Activated CD4-positive, alpha-beta T cell treated with anti-CD3 and anti-CD28 coated beads, Interleukin-2, amount 10 ng/mL, durations not matched to agents 24 days and 14 days (primary cell): Measurements from ENCODE around the gene VAMP2. TPM values are rescaled to one million over a fixed set of nuclear protein-coding genes. Genes with fewer than 3 reads are reported as not detected.
"Not testable (repeated sequence)": the region's sequence is repeated elsewhere in the genome, so short reads cannot be mapped to it uniquely, and the experiment has no call there.

Experiments used
- DNase-seq: peaks from one replicate; pipeline ENCODE4 v3.0.0; 2022
- H3K27ac Mint-ChIP-seq: one replicate; pipeline ENCODE4 v1.8.0; 2022; ENCODE audit warnings: mild to moderate bottlenecking, mixed read lengths
- H3K27me3 Mint-ChIP-seq: one replicate; pipeline ENCODE4 v1.8.0; 2022; ENCODE audit warnings: mixed read lengths
- H3K36me3 Mint-ChIP-seq: one replicate; pipeline ENCODE4 v1.8.0; 2022; ENCODE audit warnings: low read depth, mild to moderate bottlenecking, mixed read lengths
- H3K4me1 Mint-ChIP-seq: one replicate; pipeline ENCODE4 v1.8.0; 2021; ENCODE audit warnings: mixed read lengths
- H3K4me3 Mint-ChIP-seq: one replicate; pipeline ENCODE4 v1.8.0; 2022; ENCODE audit warnings: mild to moderate bottlenecking, moderate library complexity, mixed read lengths
- H3K9me3 Mint-ChIP-seq: one replicate; pipeline ENCODE4 v1.8.0; 2021; ENCODE audit warnings: mixed read lengths
- intact Hi-C: fragments of 100-400 bp; cut with micrococcal nuclease; formaldehyde crosslinking; loops from one replicate; pipeline ENCODE4 v1.15.1; 2023
- total RNA-seq: library from RNA; stranded (reverse); gene quantifications from 2 replicates; pipeline ENCODE4 v1.2.3, GENCODE V29; 2022

The VAMP2 gene
- total RNA-seq, 1 donor from 2014 or later: 49.6 TPM

GRCh38 chr17:8187517-8188262, 24.9 kb upstream of the VAMP2 start:
- peaks cover 6% of the 10 kb centered on the region for H3K27me3 Mint-ChIP-seq
- peaks cover 19% of the 10 kb centered on the region for H3K4me1 Mint-ChIP-seq
- no peak overlapping the region for H3K4me3 Mint-ChIP-seq
- no peaks in the 10 kb centered on the region for H3K9me3 Mint-ChIP-seq
- H3K27ac Mint-ChIP-seq: no peak overlapping the region
- no peaks in the 10 kb centered on the region for H3K36me3 Mint-ChIP-seq
- intact Hi-C loops: loop anchor here (1.0 to 10.0 kb wide), 7 partner anchors 13 to 343 kb away; no protein-coding TSS in a partner anchor
- peak; percentile 97 for DNase-seq

- peak; percentile 97 for DNase-seq
- Mint-ChIP-seq H3K27ac (no peak overlapping the region), H3K4me1 (peaks cover 21% of the 10 kb centered on the region), H3K27me3 (peaks cover 9% of the 10 kb centered on the region), H3K36me3 (no peaks in the 10 kb centered on the region), H3K9me3 (no peaks in the 10 kb centered on the region), H3K4me3 (no peak overlapping the region)
- intact Hi-C loops: loop anchor here (1.0 to 10.0 kb wide), 9 partner anchors 14 to 342 kb away; no protein-coding TSS in a partner anchor
These were observed 24.2 kb upstream of the VAMP2 start for GRCh38 chr17:8186787-8187516.

GRCh38 chr17:8186446-8186786, 23.7 kb upstream of the VAMP2 start:
- no peak overlapping the region for H3K27ac Mint-ChIP-seq
- DNase-seq: no peak
- H3K4me1 Mint-ChIP-seq: peaks cover 22% of the 10 kb centered on the region
- peaks cover 10% of the 10 kb centered on the region for H3K27me3 Mint-ChIP-seq
- intact Hi-C loops: loop anchor here (1.0 to 10.0 kb wide), 5 partner anchors 14 to 342 kb away; no protein-coding TSS in a partner anchor
- H3K9me3 Mint-ChIP-seq: no peaks in the 10 kb centered on the region
- H3K4me3 Mint-ChIP-seq: no peak overlapping the region
- H3K36me3 Mint-ChIP-seq: no peaks in the 10 kb centered on the region

GRCh38 chr17:8185582-8186445, 23.1 kb upstream of the VAMP2 start:
- Mint-ChIP-seq H3K4me3 (no peak overlapping the region), H3K36me3 (no peaks in the 10 kb centered on the region), H3K9me3 (no peaks in the 10 kb centered on the region), H3K27ac (no peak overlapping the region), H3K4me1 (peaks cover 20% of the 10 kb centered on the region), H3K27me3 (peaks cover 10% of the 10 kb centered on the region)
- intact Hi-C loops: loop anchor here (1.0 to 10.0 kb wide), 5 partner anchors 15 to 341 kb away; no protein-coding TSS in a partner anchor
- DNase-seq: peak; percentile 97

GRCh38 chr17:8176998-8177731, 14.4 kb upstream of the VAMP2 start:
- Mint-ChIP-seq H3K4me1 (peaks cover 41% of the 10 kb centered on the region), H3K9me3 (no peaks in the 10 kb centered on the region), H3K27ac (peak overlapping the region; percentile 61), H3K4me3 (peak overlapping the region; percentile 98), H3K36me3 (no peaks in the 10 kb centered on the region), H3K27me3 (peaks cover 3% of the 10 kb centered on the region)
- intact Hi-C loops: no loop called here
- DNase-seq: peak; percentile 60

- Mint-ChIP-seq H3K27me3 (no peaks in the 10 kb centered on the region), H3K36me3 (no peaks in the 10 kb centered on the region), H3K4me3 (peak within 1 kb of the TSS; percentile 98), H3K4me1 (peaks cover 38% of the 10 kb centered on the region), H3K27ac (peak within 1 kb of the TSS; percentile 94), H3K9me3 (no peaks in the 10 kb centered on the region)
- intact Hi-C loops: no loop called here
- peak; percentile 97 for DNase-seq
These were observed 13.6 kb upstream of the VAMP2 start, which contains the start of gene TMEM107 for GRCh38 chr17:8176197-8176940. Gene TMEM107, minus strand, starts transcription at chr17:8176380. Its CDS starts 94 bp downstream, at chr17:8176286.

- Mint-ChIP-seq H3K4me3 (peak overlapping the region; percentile 98), H3K27ac (peak overlapping the region; percentile 94), H3K4me1 (peaks cover 38% of the 10 kb centered on the region), H3K27me3 (no peaks in the 10 kb centered on the region), H3K9me3 (no peaks in the 10 kb centered on the region), H3K36me3 (no peaks in the 10 kb centered on the region)
- intact Hi-C loops: no loop called here
- no peak for DNase-seq
These were observed 13.0 kb upstream of the VAMP2 start for GRCh38 chr17:8175795-8176196.

- H3K27ac Mint-ChIP-seq: peak overlapping the region; percentile 99
- H3K4me3 Mint-ChIP-seq: peak overlapping the region; percentile 98
- intact Hi-C loops: loop anchor here (1.0 to 5.0 kb wide), 6 partner anchors 10 to 73 kb away; partner anchors contain the start of genes CTC1 and PFAS
- H3K4me1 Mint-ChIP-seq: peaks cover 38% of the 10 kb centered on the region
- H3K36me3 Mint-ChIP-seq: no peaks in the 10 kb centered on the region
- H3K27me3 Mint-ChIP-seq: no peaks in the 10 kb centered on the region
- peak; percentile 73 for DNase-seq
- H3K9me3 Mint-ChIP-seq: no peaks in the 10 kb centered on the region
These were observed 11.1 kb upstream of the VAMP2 start for GRCh38 chr17:8173871-8174322.

- H3K9me3 Mint-ChIP-seq: no peaks in the 10 kb centered on the region
- no peaks in the 10 kb centered on the region for H3K27me3 Mint-ChIP-seq
- peak overlapping the region; percentile 98 for H3K4me3 Mint-ChIP-seq
- DNase-seq: peak; percentile 93
- no peaks in the 10 kb centered on the region for H3K36me3 Mint-ChIP-seq
- H3K4me1 Mint-ChIP-seq: peaks cover 38% of the 10 kb centered on the region
- intact Hi-C loops: loop anchor here (1.0 to 5.0 kb wide), 6 partner anchors 9 to 74 kb away; partner anchors contain the start of genes CTC1 and PFAS
- H3K27ac Mint-ChIP-seq: peak overlapping the region; percentile 99
These were observed 10.5 kb upstream of the VAMP2 start for GRCh38 chr17:8173056-8173870.

- not testable (repeated sequence) for H3K27me3 Mint-ChIP-seq, H3K36me3 Mint-ChIP-seq, H3K27ac Mint-ChIP-seq, H3K9me3 Mint-ChIP-seq, H3K4me3 Mint-ChIP-seq, DNase-seq
- peaks cover 28% of the 10 kb centered on the region for H3K4me1 Mint-ChIP-seq
- intact Hi-C loops: loop anchor here (5.0 kb wide), 1 partner anchor 77 kb away; the partner anchor contains the start of genes CTC1 and PFAS
These were observed 7.4 kb upstream of the VAMP2 start for GRCh38 chr17:8170186-8170585.

GRCh38 chr17:8167526-8167925, 4.8 kb upstream of the VAMP2 start:
- intact Hi-C loops: no loop called here
- no peaks in the 10 kb centered on the region for H3K27me3 Mint-ChIP-seq
- H3K36me3 Mint-ChIP-seq: peaks cover 2% of the 10 kb centered on the region
- no peaks in the 10 kb centered on the region for H3K9me3 Mint-ChIP-seq
- peaks cover 26% of the 10 kb centered on the region for H3K4me1 Mint-ChIP-seq
- no peak overlapping the region for H3K27ac Mint-ChIP-seq
- no peak overlapping the region for H3K4me3 Mint-ChIP-seq
- no peak for DNase-seq
